Loucy (cell line): ENCODE results near the gene PTPRC.

ENCODE experiments used
- CTCF ChIP-seq: fragments of 200-600 bp; sonication (generic); conservative IDR thresholded peaks from 2 replicates; pipeline ENCODE4 v1.5.1; 2014; ENCODE audit warnings: mild to moderate bottlenecking, antibody characterized with exemption, low read length
- EZH2phosphoT487 ChIP-seq: fragments of 200-600 bp; IDR thresholded peaks from 2 replicates; pipeline ENCODE4 v1.6.1; 2018; ENCODE audit warnings: antibody characterized with exemption, mild to moderate bottlenecking, moderate library complexity, borderline replicate concordance

GRCh38 chr1:198723127-198723526 lies 84.3 kb downstream of the PTPRC start:
- TF ChIP-seq CTCF (no peak), EZH2phosphoT487 (no peak)
